NB4 (cell line): ENCODE results near the gene WDR81.

Source experiments
- CTCF ChIP-seq: IDR thresholded peaks from one replicate; pipeline ENCODE4 v1.5.1; 2012; ENCODE audit warnings: low read depth, low read length
- MYC ChIP-seq: IDR thresholded peaks from 2 replicates; pipeline ENCODE4 v1.6.1; 2011; ENCODE audit warnings: low read depth, low read length
- POLR2A ChIP-seq: IDR thresholded peaks from 2 replicates; pipeline ENCODE4 v1.6.1; 2011; ENCODE audit warnings: mild to moderate bottlenecking; ENCODE audit not compliant: insufficient read length; ENCODE audit errors: extremely low read depth

DNA sequence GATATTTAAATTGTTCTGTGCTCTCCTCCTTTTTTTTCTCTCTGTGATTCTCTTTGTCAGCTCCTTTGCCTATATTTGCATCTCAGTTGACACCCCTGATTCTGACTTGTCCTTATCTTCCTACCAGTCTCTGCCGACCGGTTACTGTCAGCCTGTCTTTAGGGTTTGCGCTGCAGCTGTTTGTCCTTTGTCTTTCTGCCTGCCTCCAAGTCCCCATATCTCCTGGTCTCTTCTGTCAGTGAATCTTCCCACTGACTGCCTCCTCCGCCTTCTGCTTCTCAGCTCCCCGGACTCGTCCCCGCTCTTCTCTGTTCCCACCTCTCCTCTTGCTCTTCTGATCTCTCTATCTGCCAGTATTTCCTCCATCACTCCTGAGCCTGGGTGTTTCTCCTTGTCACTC, 19.5 kb upstream of the WDR81 start:
- TF ChIP-seq CTCF, result no peak
- TF ChIP-seq POLR2A, result no peak
- TF ChIP-seq MYC, result no peak
